ENCODE results near the gene LYPD1.

Gene LYPD1

DNA sequence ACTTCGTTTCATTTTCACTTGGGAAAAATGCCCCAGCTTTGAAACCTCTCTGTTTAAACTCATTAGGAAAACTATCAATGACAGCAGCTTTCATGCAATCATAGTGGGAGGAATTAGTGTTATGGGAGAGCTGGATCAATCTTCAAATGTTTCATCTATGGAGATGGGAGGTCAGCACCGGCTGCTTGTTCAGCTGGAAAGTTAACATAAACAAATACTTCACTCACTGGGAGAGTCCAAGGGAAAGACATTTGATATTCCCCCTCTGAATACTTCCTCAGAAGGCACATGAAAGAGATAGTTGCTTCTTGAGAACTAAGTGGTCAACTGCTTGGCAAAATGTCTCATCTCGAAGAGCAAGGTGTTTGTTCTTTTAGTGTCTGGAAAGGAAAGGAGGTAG is 7.3 kb downstream of the LYPD1 start (continued):
- TF ChIP-seq, protein P1, sequence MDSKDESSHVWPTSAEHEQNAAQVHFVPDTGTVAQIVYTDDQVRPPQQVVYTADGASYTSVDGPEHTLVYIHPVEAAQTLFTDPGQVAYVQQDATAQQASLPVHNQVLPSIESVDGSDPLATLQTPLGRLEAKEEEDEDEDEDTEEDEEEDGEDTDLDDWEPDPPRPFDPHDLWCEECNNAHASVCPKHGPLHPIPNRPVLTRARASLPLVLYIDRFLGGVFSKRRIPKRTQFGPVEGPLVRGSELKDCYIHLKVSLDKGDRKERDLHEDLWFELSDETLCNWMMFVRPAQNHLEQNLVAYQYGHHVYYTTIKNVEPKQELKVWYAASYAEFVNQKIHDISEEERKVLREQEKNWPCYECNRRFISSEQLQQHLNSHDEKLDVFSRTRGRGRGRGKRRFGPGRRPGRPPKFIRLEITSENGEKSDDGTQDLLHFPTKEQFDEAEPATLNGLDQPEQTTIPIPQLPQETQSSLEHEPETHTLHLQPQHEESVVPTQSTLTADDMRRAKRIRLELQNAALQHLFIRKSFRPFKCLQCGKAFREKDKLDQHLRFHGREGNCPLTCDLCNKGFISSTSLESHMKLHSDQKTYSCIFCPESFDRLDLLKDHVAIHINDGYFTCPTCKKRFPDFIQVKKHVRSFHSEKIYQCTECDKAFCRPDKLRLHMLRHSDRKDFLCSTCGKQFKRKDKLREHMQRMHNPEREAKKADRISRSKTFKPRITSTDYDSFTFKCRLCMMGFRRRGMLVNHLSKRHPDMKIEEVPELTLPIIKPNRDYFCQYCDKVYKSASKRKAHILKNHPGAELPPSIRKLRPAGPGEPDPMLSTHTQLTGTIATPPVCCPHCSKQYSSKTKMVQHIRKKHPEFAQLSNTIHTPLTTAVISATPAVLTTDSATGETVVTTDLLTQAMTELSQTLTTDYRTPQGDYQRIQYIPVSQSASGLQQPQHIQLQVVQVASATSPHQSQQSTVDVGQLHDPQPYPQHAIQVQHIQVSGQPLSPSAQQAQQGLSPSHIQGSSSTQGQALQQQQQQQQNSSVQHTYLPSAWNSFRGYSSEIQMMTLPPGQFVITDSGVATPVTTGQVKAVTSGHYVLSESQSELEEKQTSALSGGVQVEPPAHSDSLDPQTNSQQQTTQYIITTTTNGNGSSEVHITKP (tag by site-specific recombination; IDR thresholded peaks at IDR 0.05), result peak; percentile 66
- no peak for TF ChIP-seq ZNF335 (tag by site-specific recombination; conservative IDR thresholded peaks at IDR 0.05)
- no peak for TF ChIP-seq ZBTB20 (tag by site-specific recombination; IDR thresholded peaks at IDR 0.05)
- TF ChIP-seq, protein P2, sequence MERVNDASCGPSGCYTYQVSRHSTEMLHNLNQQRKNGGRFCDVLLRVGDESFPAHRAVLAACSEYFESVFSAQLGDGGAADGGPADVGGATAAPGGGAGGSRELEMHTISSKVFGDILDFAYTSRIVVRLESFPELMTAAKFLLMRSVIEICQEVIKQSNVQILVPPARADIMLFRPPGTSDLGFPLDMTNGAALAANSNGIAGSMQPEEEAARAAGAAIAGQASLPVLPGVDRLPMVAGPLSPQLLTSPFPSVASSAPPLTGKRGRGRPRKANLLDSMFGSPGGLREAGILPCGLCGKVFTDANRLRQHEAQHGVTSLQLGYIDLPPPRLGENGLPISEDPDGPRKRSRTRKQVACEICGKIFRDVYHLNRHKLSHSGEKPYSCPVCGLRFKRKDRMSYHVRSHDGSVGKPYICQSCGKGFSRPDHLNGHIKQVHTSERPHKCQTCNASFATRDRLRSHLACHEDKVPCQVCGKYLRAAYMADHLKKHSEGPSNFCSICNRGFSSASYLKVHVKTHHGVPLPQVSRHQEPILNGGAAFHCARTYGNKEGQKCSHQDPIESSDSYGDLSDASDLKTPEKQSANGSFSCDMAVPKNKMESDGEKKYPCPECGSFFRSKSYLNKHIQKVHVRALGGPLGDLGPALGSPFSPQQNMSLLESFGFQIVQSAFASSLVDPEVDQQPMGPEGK (tag by site-specific recombination; IDR thresholded peaks at IDR 0.05), result no peak
- TF ChIP-seq, protein P3, sequence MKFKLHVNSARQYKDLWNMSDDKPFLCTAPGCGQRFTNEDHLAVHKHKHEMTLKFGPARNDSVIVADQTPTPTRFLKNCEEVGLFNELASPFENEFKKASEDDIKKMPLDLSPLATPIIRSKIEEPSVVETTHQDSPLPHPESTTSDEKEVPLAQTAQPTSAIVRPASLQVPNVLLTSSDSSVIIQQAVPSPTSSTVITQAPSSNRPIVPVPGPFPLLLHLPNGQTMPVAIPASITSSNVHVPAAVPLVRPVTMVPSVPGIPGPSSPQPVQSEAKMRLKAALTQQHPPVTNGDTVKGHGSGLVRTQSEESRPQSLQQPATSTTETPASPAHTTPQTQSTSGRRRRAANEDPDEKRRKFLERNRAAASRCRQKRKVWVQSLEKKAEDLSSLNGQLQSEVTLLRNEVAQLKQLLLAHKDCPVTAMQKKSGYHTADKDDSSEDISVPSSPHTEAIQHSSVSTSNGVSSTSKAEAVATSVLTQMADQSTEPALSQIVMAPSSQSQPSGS (tag by site-specific recombination; IDR thresholded peaks at IDR 0.05; ENCODE audit: low read depth), result no peak
- no peak for TF ChIP-seq ZSCAN23 (tag by site-specific recombination; IDR thresholded peaks at IDR 0.05)
- no peak for TF ChIP-seq ZEB2 (tag by site-specific recombination; IDR thresholded peaks at IDR 0.05)
- TF ChIP-seq, protein P4, sequence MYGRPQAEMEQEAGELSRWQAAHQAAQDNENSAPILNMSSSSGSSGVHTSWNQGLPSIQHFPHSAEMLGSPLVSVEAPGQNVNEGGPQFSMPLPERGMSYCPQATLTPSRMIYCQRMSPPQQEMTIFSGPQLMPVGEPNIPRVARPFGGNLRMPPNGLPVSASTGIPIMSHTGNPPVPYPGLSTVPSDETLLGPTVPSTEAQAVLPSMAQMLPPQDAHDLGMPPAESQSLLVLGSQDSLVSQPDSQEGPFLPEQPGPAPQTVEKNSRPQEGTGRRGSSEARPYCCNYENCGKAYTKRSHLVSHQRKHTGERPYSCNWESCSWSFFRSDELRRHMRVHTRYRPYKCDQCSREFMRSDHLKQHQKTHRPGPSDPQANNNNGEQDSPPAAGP (tag by site-specific recombination; IDR thresholded peaks at IDR 0.05), result no peak
- TF ChIP-seq MZF1 (tag by site-specific recombination; IDR thresholded peaks at IDR 0.05; ENCODE audit: borderline replicate concordance), result peak; percentile 47; the same call in 1 of the 2 replicates
- TF ChIP-seq ZNF133 (tag by site-specific recombination; IDR thresholded peaks at IDR 0.05), result no peak
- TF ChIP-seq GLIS1 (tag by site-specific recombination; IDR thresholded peaks at IDR 0.05), result 0 out of 2 replicates have a peak, but pooled peaks have one; percentile 25
- no peak for TF ChIP-seq OVOL3 (tag by site-specific recombination; IDR thresholded peaks at IDR 0.05)
- no peak for TF ChIP-seq GFI1B (tag by site-specific recombination; IDR thresholded peaks at IDR 0.05)
- TF ChIP-seq FEZF1 (tag by site-specific recombination; IDR thresholded peaks at IDR 0.05), result peak; percentile 90
- TF ChIP-seq ZNF214 (tag by site-specific recombination; IDR thresholded peaks at IDR 0.05; ENCODE audit: borderline replicate concordance), result no peak
- TF ChIP-seq ZNF223 (tag by site-specific recombination; IDR thresholded peaks at IDR 0.05), result no peak
- no peak for TF ChIP-seq MYNN (tag by site-specific recombination; IDR thresholded peaks at IDR 0.05; ENCODE audit: borderline replicate concordance)

DNA sequence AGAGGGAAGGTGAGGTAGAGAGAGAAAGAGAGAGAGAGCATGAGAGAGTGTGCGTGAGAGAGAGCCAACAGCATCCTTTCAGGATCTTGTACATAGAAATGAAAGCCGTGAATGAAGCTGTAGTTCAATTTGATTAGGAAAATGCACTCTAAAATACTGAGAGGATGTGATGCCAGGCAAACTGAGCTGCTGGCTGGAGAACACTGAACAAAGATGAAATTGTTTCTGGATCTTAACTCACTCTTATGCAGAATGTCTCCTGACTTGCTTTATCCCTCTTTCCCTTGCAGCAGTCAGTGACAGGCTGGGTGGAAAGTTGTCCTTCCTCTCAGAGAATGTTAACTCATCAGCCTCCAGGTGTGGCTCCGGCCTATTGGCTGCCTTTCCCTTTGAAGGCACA is 10.7 kb downstream of the LYPD1 start:
- no peak overlapping the region for H3K27ac ChIP-seq (ENCODE audit: extremely low read depth, low read depth, low read length)
- H3K4me1 ChIP-seq (ENCODE audit: control insufficient read depth, insufficient read depth, low read length), result peaks cover 4% of the 10 kb centered on the region; the same call in 1 of the 2 replicates
- H3K4me3 ChIP-seq (ENCODE audit: low read depth, low read length), result no peak overlapping the region
- H3K36me3 ChIP-seq (ENCODE audit: control insufficient read depth in 2 of 2, insufficient read depth in 1 of 2, low read length in 2 of 2), result peaks cover 0 to 32% of the 10 kb centered on the region in 2 experiments; a peak in 1 of 3 replicates
- POLR2A ChIA-PET, result interaction anchor here (1.6 kb wide), 1 partner anchor 10 kb away, joined by 4 read pairs; no protein-coding TSS in a partner anchor
- H3K9me3 ChIP-seq (ENCODE audit: control insufficient read depth, insufficient read depth, low read depth, low read length), result no peaks in the 10 kb centered on the region
- TF ChIP-seq GLIS1 (tag by site-specific recombination; IDR thresholded peaks at IDR 0.05), result no peak
- no peak for TF ChIP-seq BCL11B (tag by site-specific recombination; IDR thresholded peaks at IDR 0.05; ENCODE audit: low read depth)
- no peak for TF ChIP-seq GLIS2 (tag by site-specific recombination; IDR thresholded peaks at IDR 0.05)
- no peak for TF ChIP-seq ZNF114 (tag by site-specific recombination; IDR thresholded peaks at IDR 0.05)
- TF ChIP-seq ZNF596 (tag by site-specific recombination; IDR thresholded peaks at IDR 0.05), result no peak
- TF ChIP-seq ZFP41 (tag by site-specific recombination; IDR thresholded peaks at IDR 0.05; ENCODE audit: borderline replicate concordance), result no peak
- no peak for TF ChIP-seq KLF7 (tag by site-specific recombination; IDR thresholded peaks at IDR 0.05; ENCODE audit: borderline replicate concordance)
- TF ChIP-seq ZNF169 (tag by site-specific recombination; IDR thresholded peaks at IDR 0.05), result no peak
- no peak for TF ChIP-seq ZNF16 (tag by site-specific recombination; IDR thresholded peaks at IDR 0.05; ENCODE audit: low read depth)
- no peak for TF ChIP-seq ZNF175 (tag by site-specific recombination; IDR thresholded peaks at IDR 0.05)
- CTCF ChIA-PET, result interaction anchor here (1.1 to 2.3 kb wide), 4 partner anchors 8 to 902 kb away, joined by 3 to 7 read pairs (median 5); no protein-coding TSS in a partner anchor
